ENCODE measurements around the gene SSR3.

SSR3 gene

GRCh38 chr3:156539051-156539450, 15.9 kb downstream of the SSR3 start:
- Histone ChIP-seq H3K4me2 (ENCODE audit: low read length) (no peak overlapping the region), H3K79me2 (ENCODE audit: insufficient read depth, low read length) (no peaks in the 10 kb centered on the region), H3K4me1 (ENCODE audit: insufficient read depth, low read length, severe bottlenecking) (no peaks in the 10 kb centered on the region), H3F3A (ENCODE audit: insufficient read depth, low read length) (0 out of 2 replicates have a peak, but pooled peaks cover 7% of the 10 kb centered on the region), H3K9me3 (ENCODE audit: low read length) (no peaks in the 10 kb centered on the region), H3K27ac (ENCODE audit: low read depth, low read length, poor library complexity, severe bottlenecking) (no peak overlapping the region), H3K4me3 (ENCODE audit: low read depth, low read length, poor library complexity, severe bottlenecking) (no peak overlapping the region), H3K27me3 (ENCODE audit: insufficient read depth, low read length) (no peaks in the 10 kb centered on the region), H3K9ac (ENCODE audit: low read length) (no peak overlapping the region), H3K9me2 (ENCODE audit: low read depth, low read length) (no peaks in the 10 kb centered on the region), H4K20me1 (ENCODE audit: insufficient read depth, low read length) (no peaks in the 10 kb centered on the region), H3K36me3 (ENCODE audit: insufficient read depth, low read length) (peaks cover 44% of the 10 kb centered on the region), H2AFZ (ENCODE audit: low read length) (no peak overlapping the region)
- TF ChIP-seq EZH2 (IDR thresholded peaks at IDR 0.05; ENCODE audit: borderline replicate concordance, low read length) (no peak), CTCF (IDR thresholded peaks at IDR 0.05; ENCODE audit: low read length) (no peak)

GRCh38 chr3:156536524-156537316, 18.2 kb downstream of the SSR3 start:
- Histone ChIP-seq H3K9ac (ENCODE audit: low read length) (no peak overlapping the region), H3K27ac (ENCODE audit: low read depth, low read length, poor library complexity, severe bottlenecking) (no peak overlapping the region), H3K9me2 (ENCODE audit: low read depth, low read length) (no peaks in the 10 kb centered on the region), H3K4me2 (ENCODE audit: low read length) (no peak overlapping the region), H3F3A (ENCODE audit: insufficient read depth, low read length) (0 out of 2 replicates have a peak, but pooled peaks cover 7% of the 10 kb centered on the region), H4K20me1 (ENCODE audit: insufficient read depth, low read length) (no peaks in the 10 kb centered on the region), H3K9me3 (ENCODE audit: low read length) (no peaks in the 10 kb centered on the region), H3K79me2 (ENCODE audit: insufficient read depth, low read length) (no peaks in the 10 kb centered on the region), H3K4me3 (ENCODE audit: low read depth, low read length, poor library complexity, severe bottlenecking) (no peak overlapping the region), H3K27me3 (ENCODE audit: insufficient read depth, low read length) (no peaks in the 10 kb centered on the region), H3K4me1 (ENCODE audit: insufficient read depth, low read length, severe bottlenecking) (no peaks in the 10 kb centered on the region), H2AFZ (ENCODE audit: low read length) (no peak overlapping the region), H3K36me3 (ENCODE audit: insufficient read depth, low read length) (peaks cover 21% of the 10 kb centered on the region)
- TF ChIP-seq CTCF (IDR thresholded peaks at IDR 0.05; ENCODE audit: low read length) (no peak), EZH2 (IDR thresholded peaks at IDR 0.05; ENCODE audit: borderline replicate concordance, low read length) (no peak)

GRCh38 chr3:156535798-156536197, 19.1 kb downstream of the SSR3 start:
- Histone ChIP-seq H3F3A (ENCODE audit: insufficient read depth, low read length) (0 out of 2 replicates have a peak, but pooled peaks cover 4% of the 10 kb centered on the region), H3K9me3 (ENCODE audit: low read length) (no peaks in the 10 kb centered on the region), H3K79me2 (ENCODE audit: insufficient read depth, low read length) (no peaks in the 10 kb centered on the region), H4K20me1 (ENCODE audit: insufficient read depth, low read length) (no peaks in the 10 kb centered on the region), H3K27me3 (ENCODE audit: insufficient read depth, low read length) (no peaks in the 10 kb centered on the region), H3K4me2 (ENCODE audit: low read length) (no peak overlapping the region), H2AFZ (ENCODE audit: low read length) (no peak overlapping the region), H3K36me3 (ENCODE audit: insufficient read depth, low read length) (peaks cover 12% of the 10 kb centered on the region; the same call in 1 of the 2 replicates), H3K9ac (ENCODE audit: low read length) (no peak overlapping the region), H3K9me2 (ENCODE audit: low read depth, low read length) (no peaks in the 10 kb centered on the region), H3K4me1 (ENCODE audit: insufficient read depth, low read length, severe bottlenecking) (no peaks in the 10 kb centered on the region), H3K4me3 (ENCODE audit: low read depth, low read length, poor library complexity, severe bottlenecking) (no peak overlapping the region), H3K27ac (ENCODE audit: low read depth, low read length, poor library complexity, severe bottlenecking) (no peak overlapping the region)
- TF ChIP-seq CTCF (IDR thresholded peaks at IDR 0.05; ENCODE audit: low read length) (no peak), EZH2 (IDR thresholded peaks at IDR 0.05; ENCODE audit: borderline replicate concordance, low read length) (no peak)
